ENCODE results near the gene EYS. TPM values are rescaled to one million over a fixed set of nuclear protein-coding genes. Genes with fewer than 3 reads are reported as not detected.
"Not testable (repeated sequence)": the region's sequence is repeated elsewhere in the genome, so short reads cannot be mapped to it uniquely, and the experiment has no call there.

EYS gene
- total RNA-seq, 1 donor from 2014 or later: not detected

DNA sequence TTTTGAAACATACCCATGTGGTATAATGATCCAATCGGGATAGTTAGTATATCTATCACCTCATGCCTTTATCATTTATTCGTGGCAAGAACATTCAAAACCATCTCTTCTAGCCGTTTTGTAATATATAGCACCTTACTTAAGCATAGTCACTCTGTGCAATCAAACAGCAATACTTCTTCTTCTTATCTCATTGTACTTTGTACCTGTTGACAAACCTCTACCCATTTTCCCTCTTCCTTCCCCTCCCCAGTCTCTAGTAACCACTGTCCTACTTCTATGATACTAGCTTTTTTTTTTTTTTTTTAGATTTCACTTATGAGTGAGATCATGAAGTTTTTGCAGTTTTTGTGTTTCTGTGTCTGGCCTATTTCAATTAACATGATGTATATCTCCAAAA, 296.7 kb downstream of the EYS start:
- Histone ChIP-seq H3K27me3 (no peaks in the 10 kb centered on the region), H3K4me1 (no peaks in the 10 kb centered on the region), H3K36me3 (no peaks in the 10 kb centered on the region), H3K9me3 (no peaks in the 10 kb centered on the region), H3K27ac (no peak overlapping the region), H3K4me3 (no peak overlapping the region)
- DNase-seq (ENCODE audit: low spot score in 2 of 2): no peak
- intact Hi-C loops (cut with DNase I): no loop called here
- TF ChIP-seq, protein P1, sequence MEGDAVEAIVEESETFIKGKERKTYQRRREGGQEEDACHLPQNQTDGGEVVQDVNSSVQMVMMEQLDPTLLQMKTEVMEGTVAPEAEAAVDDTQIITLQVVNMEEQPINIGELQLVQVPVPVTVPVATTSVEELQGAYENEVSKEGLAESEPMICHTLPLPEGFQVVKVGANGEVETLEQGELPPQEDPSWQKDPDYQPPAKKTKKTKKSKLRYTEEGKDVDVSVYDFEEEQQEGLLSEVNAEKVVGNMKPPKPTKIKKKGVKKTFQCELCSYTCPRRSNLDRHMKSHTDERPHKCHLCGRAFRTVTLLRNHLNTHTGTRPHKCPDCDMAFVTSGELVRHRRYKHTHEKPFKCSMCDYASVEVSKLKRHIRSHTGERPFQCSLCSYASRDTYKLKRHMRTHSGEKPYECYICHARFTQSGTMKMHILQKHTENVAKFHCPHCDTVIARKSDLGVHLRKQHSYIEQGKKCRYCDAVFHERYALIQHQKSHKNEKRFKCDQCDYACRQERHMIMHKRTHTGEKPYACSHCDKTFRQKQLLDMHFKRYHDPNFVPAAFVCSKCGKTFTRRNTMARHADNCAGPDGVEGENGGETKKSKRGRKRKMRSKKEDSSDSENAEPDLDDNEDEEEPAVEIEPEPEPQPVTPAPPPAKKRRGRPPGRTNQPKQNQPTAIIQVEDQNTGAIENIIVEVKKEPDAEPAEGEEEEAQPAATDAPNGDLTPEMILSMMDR (IDR thresholded peaks at IDR 0.05): no peak

DNA sequence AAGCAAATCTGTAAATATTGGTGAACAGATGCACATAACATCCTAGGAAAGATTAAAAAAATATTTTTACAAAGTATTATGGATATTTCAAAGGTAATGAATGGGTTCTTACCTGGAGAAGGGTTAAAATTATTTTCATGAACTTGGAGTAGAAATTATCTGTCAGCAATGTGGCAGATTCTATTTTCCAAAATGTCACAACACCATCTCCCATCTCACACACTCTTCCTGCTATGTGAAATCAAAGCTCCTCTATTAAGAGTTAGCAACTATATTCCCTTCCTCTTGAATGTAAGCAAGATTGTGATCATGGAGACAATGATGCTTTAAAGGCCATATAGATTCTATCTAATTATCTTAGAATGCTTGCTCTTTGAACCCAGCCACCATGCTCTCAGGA, 304.5 kb downstream of the EYS start:
- no peak overlapping the region for H3K27ac ChIP-seq
- DNase-seq (ENCODE audit: low spot score in 2 of 2): no peak
- intact Hi-C loops (cut with DNase I): no loop called here
- no peaks in the 10 kb centered on the region for H3K9me3 ChIP-seq
- H3K4me1 ChIP-seq: no peaks in the 10 kb centered on the region
- TF ChIP-seq, protein P1 (IDR thresholded peaks at IDR 0.05): no peak
- H3K36me3 ChIP-seq: no peaks in the 10 kb centered on the region
- no peak overlapping the region for H3K4me3 ChIP-seq
- H3K27me3 ChIP-seq: no peaks in the 10 kb centered on the region

DNA sequence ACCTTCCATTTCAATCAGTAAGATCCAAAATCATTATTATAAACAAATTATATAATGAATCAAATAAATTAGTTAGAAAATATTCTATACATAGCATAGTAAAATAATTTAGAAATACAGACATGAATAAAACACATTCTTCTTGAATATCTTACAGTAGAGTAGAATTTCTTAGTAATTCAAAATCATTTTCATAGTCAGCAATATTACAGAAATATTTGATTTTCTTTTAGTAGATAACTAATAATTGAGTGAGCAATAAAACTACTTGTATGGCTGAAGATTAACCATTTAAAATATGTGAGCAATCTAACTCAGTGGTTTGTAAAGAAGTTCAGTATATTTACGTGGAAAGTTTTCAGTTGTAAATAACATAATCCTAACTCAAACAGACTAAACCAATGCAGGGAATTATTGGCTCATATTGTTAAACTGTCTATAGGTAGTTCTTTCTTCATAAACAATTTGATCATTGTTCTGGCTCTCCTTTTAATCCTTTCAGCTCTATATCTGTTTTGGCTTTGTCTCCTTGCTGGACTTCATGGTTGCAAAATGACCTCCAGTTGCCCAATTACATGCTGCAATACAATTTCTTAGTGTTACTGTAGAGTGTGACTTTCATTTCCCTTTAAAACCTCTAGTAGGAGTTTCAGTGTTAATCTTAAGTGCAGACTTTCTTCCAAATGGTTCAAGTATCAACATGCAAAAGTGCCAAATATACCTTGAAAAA, 307.5 kb downstream of the EYS start:
- TF ChIP-seq, protein P1 (IDR thresholded peaks at IDR 0.05): no peak

GRCh38 chr6:65398851-65399250, 308.2 kb downstream of the EYS start:
- H3K9me3 ChIP-seq: no peaks in the 10 kb centered on the region
- no peaks in the 10 kb centered on the region for H3K4me1 ChIP-seq
- TF ChIP-seq, protein P1 (IDR thresholded peaks at IDR 0.05): no peak
- no peak overlapping the region for H3K4me3 ChIP-seq
- no peak overlapping the region for H3K27ac ChIP-seq
- intact Hi-C loops (cut with DNase I): no loop called here
- H3K27me3 ChIP-seq: no peaks in the 10 kb centered on the region
- no peaks in the 10 kb centered on the region for H3K36me3 ChIP-seq
- no peak for DNase-seq (ENCODE audit: low spot score in 2 of 2)

More for the DNA sequence above, 307.5 kb downstream of the EYS start:
- Histone ChIP-seq H3K27me3 (no peaks in the 10 kb centered on the region), H3K36me3 (no peaks in the 10 kb centered on the region), H3K4me1 (no peaks in the 10 kb centered on the region), H3K9me3 (no peaks in the 10 kb centered on the region), H3K27ac (no peak overlapping the region), H3K4me3 (no peak overlapping the region)
- DNase-seq (ENCODE audit: low spot score in 2 of 2): no peak
- intact Hi-C loops (cut with DNase I): no loop called here

GRCh38 chr6:65350530-65350929, 356.5 kb downstream of the EYS start:
- DNase-seq (ENCODE audit: low spot score in 2 of 2): no peak
- Histone ChIP-seq H3K4me1 (no peaks in the 10 kb centered on the region), H3K27ac (no peak overlapping the region), H3K27me3 (no peaks in the 10 kb centered on the region), H3K36me3 (no peaks in the 10 kb centered on the region), H3K4me3 (no peak overlapping the region), H3K9me3 (no peaks in the 10 kb centered on the region)
- TF ChIP-seq, protein P1 (IDR thresholded peaks at IDR 0.05): no peak
- intact Hi-C loops (cut with DNase I): no loop called here

DNA sequence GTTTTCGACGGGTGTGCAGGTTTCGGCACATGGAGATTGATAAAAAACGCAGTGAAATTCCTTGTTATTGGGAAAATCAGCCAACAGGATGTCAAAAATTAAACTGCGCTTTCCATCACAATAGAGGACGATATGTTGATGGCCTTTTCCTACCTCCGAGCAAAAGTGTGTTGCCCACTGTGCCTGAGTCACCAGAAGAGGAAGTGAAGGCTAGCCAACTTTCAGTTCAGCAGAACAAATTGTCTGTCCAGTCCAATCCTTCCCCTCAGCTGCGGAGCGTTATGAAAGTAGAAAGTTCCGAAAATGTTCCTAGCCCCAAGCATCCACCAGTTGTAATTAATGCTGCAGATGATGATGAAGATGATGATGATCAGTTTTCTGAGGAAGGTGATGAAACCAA, 404.4 kb downstream of the EYS start:
- DNase-seq (ENCODE audit: low spot score in 2 of 2); H3K4me1 ChIP-seq; intact Hi-C loops (cut with DNase I); H3K9me3 ChIP-seq; H3K27me3 ChIP-seq; H3K27ac ChIP-seq; H3K36me3 ChIP-seq; H3K4me3 ChIP-seq: not testable (repeated sequence)

Data from ascending aorta (tissue), 2 donors.